Heart left ventricle (tissue), 13 donors: ENCODE data around the gene CXCL17.

ENCODE experiments used
- CTCF ChIP-seq, 12 donors: fragments of 200-600 bp; sonication (generic) in 4 of 12; IDR thresholded peaks; one replicate each; pipeline versions ENCODE4 v1.5.0 to v1.8.0; 2018 to 2022; ENCODE audit warnings: antibody characterized with exemption in 12 of 12, mild to moderate bottlenecking in 5 of 12
- POLR2A ChIP-seq, 2 donors: fragments of 450-650 bp; IDR thresholded peaks; one replicate each; pipeline ENCODE4 v1.6.1; 2017; ENCODE audit warnings: antibody characterized with exemption in 2 of 2, mild to moderate bottlenecking in 2 of 2, moderate library complexity in 2 of 2
- donor health status: ischemic (EF 13 %, LVEDD 7.1; RV severe dilation, severe dysfunction).
- donor health status: DM: no; HTN: yes; CAD: no.
- donor health status: DM: no; HTN: no; CAD: no.
- donor health status: ischemic (EF 25% LVEDD 6.9; RV normal size, moderate dysfunction).
- donor health status: ischemic (EF 25% LVEDD 5.7; RV mildly dilated, moderate dysfunction).
- donor health status: ischemic (EF 35%, LVEDD 5.7; RV mildly dilated, moderate dysfunction).
- donor health status: nonischemic (EF 11% LVEDD 7.7; RV severe dilation, severe dysfunction).
- donor health status: DM: yes; HTN: yes; CAD: no.
- donor health status: PGD.
- donor health status: ischemic (EF 29% LVEDD 5.4; RV normal size, mild dysfunction).
- donor health status: nonischemic (EF 23%, LVEDD 6.1; RV moderate dilation, normal function).

- TF ChIP-seq CTCF (IDR thresholded peaks at IDR 0.05) = no peak
- TF ChIP-seq POLR2A (IDR thresholded peaks at IDR 0.05) = no peak
Observed at GRCh38 chr19:42407816-42408175, 35.0 kb downstream of the CXCL17 start.
